Karpas-422 (cell line): Measurements from ENCODE around the gene TBCK. TPM values are rescaled to one million over a fixed set of nuclear protein-coding genes. Genes with fewer than 3 reads are reported as not detected.

Source experiments
- DNase-seq: peaks from one replicate; pipeline ENCODE4 v3.0.0-alpha.2; 2015
- H2AFZ ChIP-seq: fragments of 200-600 bp; sonication (generic); 2 replicates; pipeline ENCODE4 v1.6.1; 2014; ENCODE audit warnings: antibody characterized with exemption, low read length, mixed read lengths
- H3K27ac ChIP-seq: fragments of 200-600 bp; sonication (generic); 2 replicates; pipeline ENCODE4 v1.5.1; 2014; ENCODE audit warnings: mild to moderate bottlenecking, low read length, moderate library complexity
- H3K27me3 ChIP-seq: fragments of 200-600 bp; sonication (generic); 2 replicates; pipeline ENCODE4 v1.6.1; 2014; ENCODE audit warnings: low read length, mixed read lengths
- H3K36me3 ChIP-seq: fragments of 200-600 bp; sonication (generic); 2 replicates; pipeline ENCODE4 v1.6.1; 2014; ENCODE audit warnings: low read length, mixed read lengths; ENCODE audit not compliant: insufficient read depth
- H3K4me1 ChIP-seq: fragments of 200-600 bp; sonication (generic); 2 replicates; pipeline ENCODE4 v1.6.1; 2014; ENCODE audit warnings: mild to moderate bottlenecking, low read length, mixed read lengths
- H3K4me2 ChIP-seq: fragments of 200-600 bp; sonication (generic); 2 replicates; pipeline ENCODE4 v1.6.1; 2014; ENCODE audit warnings: low read length, low read depth, mild to moderate bottlenecking; ENCODE audit not compliant: poor library complexity, severe bottlenecking
- H3K4me3 ChIP-seq: fragments of 200-600 bp; sonication (generic); 2 replicates; pipeline ENCODE4 v1.5.1; 2014; ENCODE audit warnings: mild to moderate bottlenecking, antibody characterized with exemption, low read length, mixed read lengths
- H3K79me2 ChIP-seq: fragments of 200-600 bp; sonication (generic); 2 replicates; pipeline ENCODE4 v1.6.1; 2014; ENCODE audit warnings: mild to moderate bottlenecking, low read length, mixed read lengths
- H3K9ac ChIP-seq: fragments of 200-600 bp; sonication (generic); 2 replicates; pipeline ENCODE4 v1.6.0; 2014; ENCODE audit warnings: low read length
- H3K9me2 ChIP-seq: fragments of 200-600 bp; sonication (generic), shearing (Covaris generic); replicated peaks from 2 replicates; pipeline ENCODE4 v1.6.0; 2014; ENCODE audit warnings: mild to moderate bottlenecking, low read length, moderate library complexity; ENCODE audit not compliant: insufficient read depth
- H3K9me3 ChIP-seq: fragments of 300-700, 200-600 bp; sonication (generic); 2 replicates; pipeline ENCODE4 v1.6.1; 2014; ENCODE audit warnings: low read length, mixed read lengths
- H4K20me1 ChIP-seq: fragments of 200-600 bp; sonication (generic); 2 replicates; pipeline ENCODE4 v1.6.1; 2014; ENCODE audit warnings: mild to moderate bottlenecking, antibody characterized with exemption, low read length, low read depth; ENCODE audit not compliant: insufficient read depth
- total RNA-seq: library from RNA; depleted of rRNA; stranded (reverse); fragments of >200 nt; shearing (Covaris generic); gene quantifications from 2 replicates; pipeline ENCODE4 v1.2.3, GENCODE V29; 2014; ENCODE audit warnings: low replicate concordance

TBCK gene
- total RNA-seq, 1 experiment from 2014 or later = 86.1 TPM

- Histone ChIP-seq H3K9ac (no peak overlapping the region), H3K4me1 (peaks cover 7% of the 10 kb centered on the region), H3K27me3 (no peaks in the 10 kb centered on the region), H3K9me3 (no peaks in the 10 kb centered on the region), H3K79me2 (peaks cover 38% of the 10 kb centered on the region), H3K9me2 (no peaks in the 10 kb centered on the region), H3K27ac (no peak overlapping the region), H4K20me1 (no peaks in the 10 kb centered on the region), H3K4me2 (no peak overlapping the region), H3K4me3 (no peak overlapping the region), H2AFZ (no peak overlapping the region), H3K36me3 (peaks cover 16% of the 10 kb centered on the region; the same call in 1 of the 2 replicates)
- DNase-seq = no peak
These were observed 24.3 kb downstream of the TBCK start for GRCh38 chr4:106291678-106292077.

- Histone ChIP-seq H3K9ac (no peak overlapping the region), H3K4me3 (no peak overlapping the region)
These were observed 26.3 kb downstream of the TBCK start for GRCh38 chr4:106289737-106290136.

GRCh38 chr4:106287353-106287969, 28.5 kb downstream of the TBCK start:
- Histone ChIP-seq H3K27ac (no peak overlapping the region), H3K4me2 (no peak overlapping the region), H3K9me2 (no peaks in the 10 kb centered on the region), H3K27me3 (no peaks in the 10 kb centered on the region), H3K4me3 (no peak overlapping the region), H4K20me1 (no peaks in the 10 kb centered on the region), H3K36me3 (peaks cover 14% of the 10 kb centered on the region), H3K4me1 (no peaks in the 10 kb centered on the region), H3K9me3 (no peaks in the 10 kb centered on the region), H3K79me2 (peaks cover 44% of the 10 kb centered on the region), H3K9ac (no peak overlapping the region), H2AFZ (no peak overlapping the region)
- DNase-seq = no peak

More at GRCh38 chr4:106289737-106290136, 26.3 kb downstream of the TBCK start:
- no peak for DNase-seq
- H3K27ac ChIP-seq = no peak overlapping the region
- no peaks in the 10 kb centered on the region for H3K4me1 ChIP-seq
- H3K4me2 ChIP-seq = no peak overlapping the region
- no peaks in the 10 kb centered on the region for H3K9me2 ChIP-seq
- no peaks in the 10 kb centered on the region for H3K27me3 ChIP-seq
- no peaks in the 10 kb centered on the region for H3K9me3 ChIP-seq
- peaks cover 10% of the 10 kb centered on the region; the same call in 1 of the 2 replicates for H3K36me3 ChIP-seq
- peaks cover 30% of the 10 kb centered on the region for H3K79me2 ChIP-seq
- no peaks in the 10 kb centered on the region for H4K20me1 ChIP-seq
- H2AFZ ChIP-seq = no peak overlapping the region

- no peak overlapping the region for H3K9ac ChIP-seq
- peaks cover 14% of the 10 kb centered on the region for H3K36me3 ChIP-seq
- no peak overlapping the region for H3K27ac ChIP-seq
- H3K9me2 ChIP-seq = no peaks in the 10 kb centered on the region
- no peaks in the 10 kb centered on the region for H4K20me1 ChIP-seq
- no peak overlapping the region for H3K4me3 ChIP-seq
- 0 out of 2 replicates have a peak, but pooled peaks cover 2% of the 10 kb centered on the region for H3K9me3 ChIP-seq
- no peaks in the 10 kb centered on the region for H3K27me3 ChIP-seq
- peaks cover 41% of the 10 kb centered on the region for H3K79me2 ChIP-seq
- H2AFZ ChIP-seq = no peak overlapping the region
- no peak overlapping the region for H3K4me2 ChIP-seq
- no peak for DNase-seq
- no peaks in the 10 kb centered on the region for H3K4me1 ChIP-seq
These were observed 29.4 kb downstream of the TBCK start for GRCh38 chr4:106286611-106287010.

- Histone ChIP-seq H3K9me3 (0 out of 2 replicates have a peak, but pooled peaks cover 2% of the 10 kb centered on the region), H3K9ac (no peak overlapping the region), H2AFZ (no peak overlapping the region), H4K20me1 (no peaks in the 10 kb centered on the region), H3K27ac (no peak overlapping the region), H3K79me2 (peaks cover 30% of the 10 kb centered on the region), H3K4me1 (no peaks in the 10 kb centered on the region), H3K4me2 (no peak overlapping the region), H3K36me3 (peaks cover 9% of the 10 kb centered on the region), H3K27me3 (no peaks in the 10 kb centered on the region), H3K4me3 (no peak overlapping the region), H3K9me2 (no peaks in the 10 kb centered on the region)
- no peak for DNase-seq
These were observed 31.8 kb downstream of the TBCK start for GRCh38 chr4:106284227-106284626.

GRCh38 chr4:106277140-106277675, 38.8 kb downstream of the TBCK start:
- no peak overlapping the region for H3K9ac ChIP-seq
- no peak overlapping the region for H3K4me2 ChIP-seq
- H3K9me2 ChIP-seq = no peaks in the 10 kb centered on the region

GRCh38 chr4:106273831-106274230, 42.2 kb downstream of the TBCK start:
- H3K9ac ChIP-seq = no peak overlapping the region
- no peak overlapping the region for H3K4me3 ChIP-seq
- no peaks in the 10 kb centered on the region for H3K9me3 ChIP-seq
- no peaks in the 10 kb centered on the region for H3K36me3 ChIP-seq
- H3K9me2 ChIP-seq = no peaks in the 10 kb centered on the region
- peaks cover 55% of the 10 kb centered on the region for H3K79me2 ChIP-seq
- H3K27ac ChIP-seq = no peak overlapping the region
- H3K4me1 ChIP-seq = peaks cover 6% of the 10 kb centered on the region; the same call in 1 of the 2 replicates
- H3K27me3 ChIP-seq = no peaks in the 10 kb centered on the region
- H4K20me1 ChIP-seq = no peaks in the 10 kb centered on the region
- H2AFZ ChIP-seq = no peak overlapping the region
- no peak overlapping the region for H3K4me2 ChIP-seq
- DNase-seq = no peak

More at GRCh38 chr4:106277140-106277675, 38.8 kb downstream of the TBCK start:
- Histone ChIP-seq H3K9me3 (0 out of 2 replicates have a peak, but pooled peaks cover 2% of the 10 kb centered on the region), H3K36me3 (0 out of 2 replicates have a peak, but pooled peaks cover 3% of the 10 kb centered on the region), H3K79me2 (peaks cover 39% of the 10 kb centered on the region), H3K4me3 (no peak overlapping the region), H3K4me1 (no peaks in the 10 kb centered on the region), H4K20me1 (no peaks in the 10 kb centered on the region), H3K27me3 (no peaks in the 10 kb centered on the region), H3K27ac (no peak overlapping the region), H2AFZ (no peak overlapping the region)
- no peak for DNase-seq

GRCh38 chr4:106270736-106271135, 45.3 kb downstream of the TBCK start:
- no peak overlapping the region for H3K27ac ChIP-seq
- H3K79me2 ChIP-seq = peaks cover 61% of the 10 kb centered on the region
- H3K4me2 ChIP-seq = no peak overlapping the region
- no peak for DNase-seq
- no peak overlapping the region for H2AFZ ChIP-seq
- no peak overlapping the region for H3K9ac ChIP-seq
- no peaks in the 10 kb centered on the region for H3K9me2 ChIP-seq
- no peaks in the 10 kb centered on the region for H3K27me3 ChIP-seq
- H4K20me1 ChIP-seq = no peaks in the 10 kb centered on the region
- H3K4me1 ChIP-seq = peaks cover 8% of the 10 kb centered on the region; the same call in 1 of the 2 replicates
- H3K4me3 ChIP-seq = no peak overlapping the region
- no peaks in the 10 kb centered on the region for H3K9me3 ChIP-seq
- H3K36me3 ChIP-seq = no peaks in the 10 kb centered on the region
